Stomach (tissue), 9 donors: ENCODE measurements around the gene NOS3. TPM values are rescaled to one million over a fixed set of nuclear protein-coding genes. Genes with fewer than 3 reads are reported as not detected.
"Not testable (repeated sequence)": the region's sequence is repeated elsewhere in the genome, so short reads cannot be mapped to it uniquely, and the experiment has no call there.

Source experiments
- DNase-seq, 2 donors: peaks; one replicate each; pipeline versions ENCODE4 v3.0.0 to v3.0.0-alpha.2; 2013 to 2019
- H3K27ac ChIP-seq, 5 donors: fragments of 200-600 bp in 4 of 5; sonication (generic) in 4 of 5; one replicate each; pipeline ENCODE4 v1.5.1; 2013 to 2019; ENCODE audit warnings: mild to moderate bottlenecking in 1 of 5, moderate library complexity in 1 of 5
- H3K27me3 ChIP-seq, 3 donors: fragments of 200-600 bp; sonication (generic); one replicate each; pipeline ENCODE4 v1.5.1; 2017 to 2019; ENCODE audit warnings: mixed run types in 1 of 3
- H3K36me3 ChIP-seq, 4 donors: fragments of 200-600 bp; sonication (generic); 1 replicate in 3 of 4; 2 replicates in 1 of 4; pipeline ENCODE4 v1.5.1; 2016 to 2019
- H3K4me1 ChIP-seq, 4 donors: fragments of 200-600 bp; sonication (generic); one replicate each; pipeline ENCODE4 v1.5.1; 2016 to 2019
- H3K4me3 ChIP-seq, 4 donors: fragments of 200-600 bp; sonication (generic) in 3 of 4; one replicate each; pipeline ENCODE4 v1.5.1; 2016 to 2019; ENCODE audit warnings: mild to moderate bottlenecking in 1 of 4
- H3K9me3 ChIP-seq, 4 donors: fragments of 200-600 bp; sonication (generic); one replicate each; pipeline ENCODE4 v1.5.1; 2016 to 2019
- EP300 ChIP-seq: sonication (generic); formaldehyde crosslinking; IDR thresholded peaks from one replicate; pipeline ENCODE4 v1.6.1; 2017; ENCODE audit warnings: antibody characterized with exemption
- POLR2A ChIP-seq, 4 donors: fragments of 450-650 bp; IDR thresholded peaks; one replicate each; pipeline ENCODE4 v1.6.1; 2016; ENCODE audit warnings: antibody characterized with exemption in 4 of 4, control low read depth in 2 of 4, mild to moderate bottlenecking in 1 of 4, moderate library complexity in 1 of 4
- POLR2AphosphoS5 ChIP-seq, 3 donors: sonication (generic); formaldehyde crosslinking; IDR thresholded peaks; one replicate each; pipeline ENCODE4 v1.6.1; 2016; ENCODE audit warnings: antibody characterized with exemption in 3 of 3
- WGBS, 5 donors: extraction: QIAGEN DNeasy Blood & Tissue Kit in 3 of 5; methylation state at CpG; one replicate each; pipeline versions ENCODE4 v1.1.5 to v1.1.7; 2013 to 2018; 5-methylcytosine and 5-hydroxymethylcytosine counted together
- intact Hi-C: fragments of 100-400 bp; cut with DNase I; formaldehyde crosslinking; loops from one replicate; pipeline ENCODE4 v1.15.1; 2023; ENCODE audit warnings: low total_unique reads
- polyA plus RNA-seq, 3 donors: library from polyadenylated mRNA; stranded (reverse); fragments of 200-250 nt; gene quantifications; one replicate each; pipeline ENCODE4 v1.2.3, GENCODE V29; 2013
- total RNA-seq, 5 donors: library from RNA; depleted of rRNA; stranded (reverse); fragments of >200 nt; gene quantifications; one replicate each; pipeline versions ENCODE4 v1.1.0 to v1.2.3, GENCODE V29; 2014 to 2016
- TF ChIP-seq, protein P1 (sequence below), 7 experiments: fragments of 450-650 bp in 4 of 7; fragments of 200-600 bp in 3 of 7; sonication (generic) in 3 of 7; IDR thresholded peaks; one replicate each; pipeline ENCODE4 v1.5.1; 2016 to 2019; ENCODE audit warnings: antibody characterized with exemption in 7 of 7, control low read depth in 2 of 7, mild to moderate bottlenecking in 1 of 7
- donor health status: healthy with polysubstance abuse.
- donor health status: Bipolar disorder and iron deficiency.
- donor health status: healthy.

The NOS3 gene
- total and polyA plus RNA-seq, 8 donors: 2.5 to 45.1 (median 7.5) TPM

DNA sequence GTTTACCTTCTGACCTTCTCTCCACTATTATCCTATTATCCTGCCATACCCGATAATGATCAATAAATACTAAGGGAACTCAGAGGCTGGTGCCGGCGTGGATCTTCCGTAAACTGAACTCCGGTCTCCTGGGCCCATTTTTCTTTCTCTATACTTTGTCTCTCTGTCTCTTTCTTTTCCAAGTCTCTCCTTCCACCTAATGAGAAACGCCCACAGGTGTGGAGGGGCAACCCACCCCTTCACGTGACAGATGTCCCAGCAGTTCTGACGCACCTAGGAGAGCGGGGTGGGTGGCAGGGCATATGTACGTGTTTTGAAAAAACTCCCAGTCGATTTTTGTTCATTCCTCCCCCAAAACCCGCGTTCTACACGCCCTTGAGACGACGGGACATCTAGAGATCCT lies 36.9 kb downstream of the NOS3 start:
- H3K9me3 ChIP-seq, H3K27me3 ChIP-seq, intact Hi-C loops, DNase-seq: not testable (repeated sequence)
- H3K27ac ChIP-seq: peak overlapping the region; percentile 77 to 88 (median 87)
- H3K4me1 ChIP-seq: peaks cover 5 to 36% (median 26%) of the 10 kb centered on the region in 4 donors
- TF ChIP-seq EP300: peak; percentile 10
- H3K36me3 ChIP-seq: peaks cover 0 to 14% (median 8%) of the 10 kb centered on the region in 4 donors
- 6 to 14% (median 8%) methylated on average over 16 of the region's 16 CpGs for WGBS, 5 donors
- H3K4me3 ChIP-seq: peak overlapping the region; percentile 60 to 82 (median 72)

DNA sequence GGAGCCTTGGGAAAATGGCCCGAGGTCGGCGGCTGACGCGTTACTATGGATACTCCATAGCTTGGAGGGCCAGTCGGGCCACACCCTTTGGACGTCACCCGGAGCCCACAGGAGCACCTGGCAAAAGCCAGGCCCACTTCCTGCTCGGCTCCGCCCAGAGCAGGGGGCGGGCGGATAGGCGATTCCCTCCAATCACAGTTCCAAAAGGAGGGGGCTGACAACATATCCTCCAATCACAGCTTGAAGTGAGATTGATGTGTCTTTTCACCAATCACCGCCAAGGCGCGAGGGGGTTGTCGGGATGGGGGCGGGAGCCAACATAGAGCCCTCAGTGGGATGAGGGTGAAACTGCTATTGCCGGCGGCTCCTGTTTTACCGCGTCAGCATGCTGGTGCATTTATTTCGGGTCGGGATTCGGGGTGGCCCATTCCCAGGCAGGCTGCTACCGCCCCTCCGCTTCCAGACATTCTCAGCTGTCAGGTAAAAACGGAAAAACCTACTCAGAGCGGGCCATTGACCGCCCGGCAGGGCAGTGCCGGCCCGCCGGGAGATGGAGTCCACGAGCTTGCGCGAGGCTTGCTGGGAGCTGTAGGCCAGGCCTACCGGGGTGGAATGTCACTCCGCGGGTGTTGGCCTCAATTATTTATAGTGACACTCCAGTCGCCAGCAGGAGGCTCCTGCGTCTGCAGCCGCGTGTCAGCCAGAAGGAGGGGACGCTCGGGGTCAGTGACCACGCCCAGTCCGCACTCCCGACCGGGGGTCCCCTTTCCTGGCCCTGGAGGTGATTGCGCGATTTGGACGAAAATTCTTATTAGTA lies 37.5 kb downstream of the NOS3 start, which contains the start of gene ABCB8:
ABCB8 (plus strand) TSS at position 320 of the 817 bp plus-strand sequence; CDS start at position 386, 66 bp downstream.
- WGBS, 5 donors: 0 to 1% (median 0%) methylated on average over 34 to 53 of the region's 53 CpGs
- Histone ChIP-seq H3K27me3 (peaks cover 0 to 6% (median 0%) of the 10 kb centered on the region in 3 donors), H3K9me3 (no peaks in the 10 kb centered on the region), H3K4me3 (peak within 1 kb of the TSS; percentile 60 to 82 (median 72)), H3K4me1 (peaks cover 5 to 43% (median 26%) of the 10 kb centered on the region in 4 donors), H3K27ac (peak within 1 kb of the TSS; percentile 84 to 91 (median 88)), H3K36me3 (peaks cover 0 to 20% (median 13%) of the 10 kb centered on the region in 4 donors)
- peak; percentile 99 to 100 for DNase-seq
- intact Hi-C loops: no loop called here
- TF ChIP-seq POLR2AphosphoS5 (IDR thresholded peaks at IDR 0.05): peak; percentile 41 to 68 (median 48)
- TF ChIP-seq, protein P1, sequence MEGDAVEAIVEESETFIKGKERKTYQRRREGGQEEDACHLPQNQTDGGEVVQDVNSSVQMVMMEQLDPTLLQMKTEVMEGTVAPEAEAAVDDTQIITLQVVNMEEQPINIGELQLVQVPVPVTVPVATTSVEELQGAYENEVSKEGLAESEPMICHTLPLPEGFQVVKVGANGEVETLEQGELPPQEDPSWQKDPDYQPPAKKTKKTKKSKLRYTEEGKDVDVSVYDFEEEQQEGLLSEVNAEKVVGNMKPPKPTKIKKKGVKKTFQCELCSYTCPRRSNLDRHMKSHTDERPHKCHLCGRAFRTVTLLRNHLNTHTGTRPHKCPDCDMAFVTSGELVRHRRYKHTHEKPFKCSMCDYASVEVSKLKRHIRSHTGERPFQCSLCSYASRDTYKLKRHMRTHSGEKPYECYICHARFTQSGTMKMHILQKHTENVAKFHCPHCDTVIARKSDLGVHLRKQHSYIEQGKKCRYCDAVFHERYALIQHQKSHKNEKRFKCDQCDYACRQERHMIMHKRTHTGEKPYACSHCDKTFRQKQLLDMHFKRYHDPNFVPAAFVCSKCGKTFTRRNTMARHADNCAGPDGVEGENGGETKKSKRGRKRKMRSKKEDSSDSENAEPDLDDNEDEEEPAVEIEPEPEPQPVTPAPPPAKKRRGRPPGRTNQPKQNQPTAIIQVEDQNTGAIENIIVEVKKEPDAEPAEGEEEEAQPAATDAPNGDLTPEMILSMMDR (IDR thresholded peaks at IDR 0.05): peak in 4 of 7 experiments; percentile 15 to 65 (median 44)
- no peak for TF ChIP-seq EP300
- peak in 1 of 4 donors; percentile 43 for TF ChIP-seq POLR2A (IDR thresholded peaks at IDR 0.05)

DNA sequence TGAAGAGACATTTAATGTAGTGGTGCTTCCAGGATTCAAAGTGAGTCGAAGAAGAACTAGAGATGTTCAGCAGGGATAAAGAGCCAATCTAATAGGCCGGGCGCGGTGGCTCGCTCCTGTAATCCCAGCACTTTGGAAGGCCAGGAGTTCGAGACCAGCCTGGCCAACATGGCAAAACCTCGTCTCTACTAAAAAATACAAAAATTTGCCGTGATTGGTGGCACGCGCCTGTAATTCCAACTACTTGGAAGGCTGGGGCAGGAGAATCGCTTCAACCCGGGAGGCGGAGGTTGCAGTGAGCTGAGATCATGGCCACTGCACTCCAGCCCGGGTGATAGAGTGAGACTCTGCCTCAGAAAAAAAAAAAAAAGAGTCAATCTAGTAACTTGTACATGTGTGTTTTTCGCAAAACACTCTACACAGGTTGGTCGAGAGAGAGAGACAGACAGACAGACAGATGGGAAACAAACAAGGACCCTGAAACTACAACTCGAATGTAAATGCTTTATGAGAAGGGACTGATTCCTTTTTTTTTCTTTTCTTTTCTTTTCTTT lies 38.2 kb downstream of the NOS3 start:
- Histone ChIP-seq H3K4me3 (peak overlapping the region; percentile 60 to 82 (median 72)), H3K27me3 (no peaks in the 10 kb centered on the region), H3K27ac (peak overlapping the region; percentile 84 to 91 (median 88)), H3K9me3 (no peaks in the 10 kb centered on the region), H3K36me3 (peaks cover 0 to 27% (median 19%) of the 10 kb centered on the region in 4 donors), H3K4me1 (peaks cover 5 to 43% (median 26%) of the 10 kb centered on the region in 4 donors)
- TF ChIP-seq, protein P1 (IDR thresholded peaks at IDR 0.05): no peak
- TF ChIP-seq EP300 (no peak), POLR2AphosphoS5 (IDR thresholded peaks at IDR 0.05) (no peak), POLR2A (IDR thresholded peaks at IDR 0.05) (no peak)
- WGBS, 5 donors: 47 to 61% (median 50%) methylated on average over 17 of the region's 17 CpGs
- intact Hi-C loops: no loop called here
- no peak for DNase-seq

DNA sequence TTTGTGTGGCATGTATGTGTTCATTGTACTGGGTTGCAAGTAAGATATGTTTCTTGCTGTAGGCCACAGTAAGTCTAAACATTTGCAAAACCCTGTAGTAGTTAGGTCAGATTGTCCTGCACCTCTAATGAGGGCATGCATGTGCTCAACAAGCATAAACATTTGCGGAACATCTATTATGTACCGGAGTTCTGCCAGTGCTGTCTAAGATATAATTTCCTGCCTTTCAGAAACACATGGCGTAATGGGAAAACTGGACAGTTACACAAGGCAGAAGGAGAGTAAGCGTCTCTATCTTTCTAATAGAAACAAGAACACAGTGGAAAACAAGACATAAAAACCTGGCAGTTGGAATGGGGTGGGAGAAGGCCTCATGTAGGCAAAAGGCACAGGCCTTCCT lies 40.2 kb downstream of the NOS3 start:
- Histone ChIP-seq H3K4me3 (no peak overlapping the region), H3K9me3 (no peaks in the 10 kb centered on the region), H3K36me3 (peaks cover 14 to 47% (median 38%) of the 10 kb centered on the region in 4 donors), H3K27me3 (no peaks in the 10 kb centered on the region), H3K27ac (peak overlapping the region in 3 of 5 donors; percentile 18 to 62 (median 31)), H3K4me1 (peaks cover 5 to 43% (median 26%) of the 10 kb centered on the region in 4 donors)
- no peak for DNase-seq
- intact Hi-C loops: no loop called here
- 86 to 96% (median 91%) methylated on average over 4 of the region's 4 CpGs for WGBS, 5 donors
- no peak for TF ChIP-seq POLR2A (IDR thresholded peaks at IDR 0.05)
- peak in 2 of 3 donors; percentile 9 to 30 for TF ChIP-seq POLR2AphosphoS5 (IDR thresholded peaks at IDR 0.05)
